GM10248 (cell line): Measurements from ENCODE around the gene BCL2L15.

ENCODE experiments used
- CTCF ChIA-PET: fragments of 300-600 bp; sonication (Branson Sonifier 250); formaldehyde crosslinking; extraction: SDS; loops from one replicate; lab custom pipeline; 2021; ENCODE audit warnings: antibody characterized with exemption; lab: Yijun Ruan, JAX
- POLR2A ChIA-PET: fragments of 350-650 bp; sonication (Branson Sonifier 250); formaldehyde crosslinking; extraction: SDS; loops from one replicate; lab custom pipeline; 2020; ENCODE audit warnings: antibody characterized with exemption; lab: Yijun Ruan, JAX
- DNase-seq: peaks from one replicate; pipeline ENCODE4 v3.0.0; 2012; ENCODE audit errors: extremely low spot score
- TF ChIP-seq, protein P1 (sequence below): IDR thresholded peaks from 2 replicates; pipeline ENCODE4 v1.5.1; 2012; ENCODE audit warnings: mild to moderate bottlenecking, low read depth; ENCODE audit errors: extremely low read depth, missing control alignments, control extremely low read depth

Gene BCL2L15

GRCh38 chr1:113849072-113849471 lies 38.3 kb downstream of the BCL2L15 start:
- TF ChIP-seq, protein P1, sequence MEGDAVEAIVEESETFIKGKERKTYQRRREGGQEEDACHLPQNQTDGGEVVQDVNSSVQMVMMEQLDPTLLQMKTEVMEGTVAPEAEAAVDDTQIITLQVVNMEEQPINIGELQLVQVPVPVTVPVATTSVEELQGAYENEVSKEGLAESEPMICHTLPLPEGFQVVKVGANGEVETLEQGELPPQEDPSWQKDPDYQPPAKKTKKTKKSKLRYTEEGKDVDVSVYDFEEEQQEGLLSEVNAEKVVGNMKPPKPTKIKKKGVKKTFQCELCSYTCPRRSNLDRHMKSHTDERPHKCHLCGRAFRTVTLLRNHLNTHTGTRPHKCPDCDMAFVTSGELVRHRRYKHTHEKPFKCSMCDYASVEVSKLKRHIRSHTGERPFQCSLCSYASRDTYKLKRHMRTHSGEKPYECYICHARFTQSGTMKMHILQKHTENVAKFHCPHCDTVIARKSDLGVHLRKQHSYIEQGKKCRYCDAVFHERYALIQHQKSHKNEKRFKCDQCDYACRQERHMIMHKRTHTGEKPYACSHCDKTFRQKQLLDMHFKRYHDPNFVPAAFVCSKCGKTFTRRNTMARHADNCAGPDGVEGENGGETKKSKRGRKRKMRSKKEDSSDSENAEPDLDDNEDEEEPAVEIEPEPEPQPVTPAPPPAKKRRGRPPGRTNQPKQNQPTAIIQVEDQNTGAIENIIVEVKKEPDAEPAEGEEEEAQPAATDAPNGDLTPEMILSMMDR = no peak
- CTCF ChIA-PET = interaction anchor here (1.2 kb wide), 1 partner anchor 11 kb away, joined by 3 read pairs; no protein-coding TSS in a partner anchor
- DNase-seq = no peak
- POLR2A ChIA-PET = no interaction called here

GRCh38 chr1:113846391-113847035 lies 40.9 kb downstream of the BCL2L15 start:
- POLR2A ChIA-PET = no interaction called here
- DNase-seq = no peak
- CTCF ChIA-PET = no interaction called here
- TF ChIP-seq, protein P1 = no peak

DNA sequence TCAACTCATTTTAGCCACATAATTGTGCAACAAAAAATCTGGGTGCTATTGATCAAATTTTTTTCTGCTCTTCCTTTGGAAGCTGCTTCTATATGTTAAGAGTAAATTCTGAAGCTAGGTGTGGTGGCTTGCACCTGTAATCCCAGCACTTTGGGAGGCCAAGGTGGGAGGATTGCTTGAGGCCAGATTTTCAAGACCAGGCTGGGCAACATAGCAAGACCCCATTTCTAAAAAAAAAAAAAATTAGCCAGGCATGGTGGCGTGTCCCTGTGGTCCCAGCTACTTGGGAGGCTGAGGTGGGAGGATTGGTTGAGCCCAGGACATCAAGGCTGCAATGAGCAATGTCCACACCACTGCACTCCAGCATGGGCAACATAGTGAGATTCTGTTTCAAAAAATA lies 50.8 kb downstream of the BCL2L15 start:
- POLR2A ChIA-PET = interaction anchor here (0.7 kb wide), 1 partner anchor 67 kb away, joined by 4 read pairs; no protein-coding TSS in a partner anchor
- CTCF ChIA-PET = interaction anchor here (0.7 to 4.2 kb wide), 14 partner anchors 18 to 127 kb away, joined by 3 to 34 read pairs (median 6); partner anchors contain the start of genes AP4B1, DCLRE1B and PHTF1
- TF ChIP-seq, protein P1 = no peak
- no peak for DNase-seq

DNA sequence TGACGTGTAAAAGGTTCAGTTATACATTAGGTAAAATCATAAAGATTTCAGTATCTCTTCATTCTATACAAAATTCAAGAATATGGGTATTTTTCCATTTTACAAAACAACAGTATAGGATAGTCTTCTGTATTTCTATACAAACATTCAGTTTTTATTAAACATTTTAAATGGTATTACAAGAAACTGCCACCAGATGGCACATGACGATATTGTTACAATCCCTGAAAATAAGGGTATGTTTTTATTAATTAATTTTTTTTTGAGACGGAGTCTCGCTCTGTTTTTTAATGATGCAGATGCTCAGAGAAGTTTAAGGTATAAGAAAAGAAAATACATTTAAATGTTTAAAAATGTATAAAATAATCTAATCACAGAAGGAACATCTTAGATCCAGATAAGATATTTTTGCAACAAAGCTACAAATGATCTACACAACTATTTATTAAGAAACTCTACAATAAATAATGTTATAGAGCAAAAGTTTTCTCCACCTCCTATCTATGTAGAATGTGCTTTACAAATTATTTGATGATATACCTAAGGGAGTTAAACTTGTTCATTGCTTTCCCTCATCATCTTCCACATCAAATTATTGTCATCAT lies 51.6 kb downstream of the BCL2L15 start:
- ChIA-PET POLR2A (interaction anchor here (0.7 kb wide), 1 partner anchor 68 kb away, joined by 4 read pairs; no protein-coding TSS in a partner anchor), CTCF (interaction anchor here (0.7 to 4.2 kb wide), 35 partner anchors 8 to 447 kb away, joined by 3 to 34 read pairs (median 4); partner anchors contain the start of genes AP4B1, DCLRE1B, HIPK1 and PHTF1)
- DNase-seq = peak; percentile 42
- TF ChIP-seq, protein P1 = peak; percentile 35

DNA sequence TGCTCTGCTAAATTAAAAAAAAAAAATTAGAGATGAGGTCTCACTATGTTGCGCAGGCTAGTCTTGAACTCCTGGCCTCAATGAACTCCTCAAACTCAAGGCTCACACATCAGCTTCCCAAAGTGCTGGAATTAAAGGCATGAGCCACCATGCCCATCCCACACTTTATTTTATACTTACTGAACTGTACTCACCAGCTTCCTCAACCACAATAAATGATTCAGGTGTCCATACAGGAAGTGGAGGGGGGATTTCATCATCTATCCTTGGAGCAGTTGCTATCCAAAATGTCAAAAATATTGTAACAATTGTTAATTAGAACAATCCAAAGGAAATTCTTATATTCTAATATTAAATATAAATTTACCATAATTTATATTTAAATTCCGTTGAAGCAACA lies 52.7 kb downstream of the BCL2L15 start:
- ChIA-PET POLR2A (no interaction called here), CTCF (interaction anchor here (0.8 to 4.2 kb wide), 29 partner anchors 11 to 448 kb away, joined by 3 to 34 read pairs (median 4); partner anchors contain the start of genes AP4B1, DCLRE1B, HIPK1 and RSBN1)
- DNase-seq = no peak
- TF ChIP-seq, protein P1 = no peak
